ENCODE measurements around the gene METTL3.
"Not testable (repeated sequence)": the region's sequence is repeated elsewhere in the genome, so short reads cannot be mapped to it uniquely, and the experiment has no call there.

The METTL3 gene

DNA sequence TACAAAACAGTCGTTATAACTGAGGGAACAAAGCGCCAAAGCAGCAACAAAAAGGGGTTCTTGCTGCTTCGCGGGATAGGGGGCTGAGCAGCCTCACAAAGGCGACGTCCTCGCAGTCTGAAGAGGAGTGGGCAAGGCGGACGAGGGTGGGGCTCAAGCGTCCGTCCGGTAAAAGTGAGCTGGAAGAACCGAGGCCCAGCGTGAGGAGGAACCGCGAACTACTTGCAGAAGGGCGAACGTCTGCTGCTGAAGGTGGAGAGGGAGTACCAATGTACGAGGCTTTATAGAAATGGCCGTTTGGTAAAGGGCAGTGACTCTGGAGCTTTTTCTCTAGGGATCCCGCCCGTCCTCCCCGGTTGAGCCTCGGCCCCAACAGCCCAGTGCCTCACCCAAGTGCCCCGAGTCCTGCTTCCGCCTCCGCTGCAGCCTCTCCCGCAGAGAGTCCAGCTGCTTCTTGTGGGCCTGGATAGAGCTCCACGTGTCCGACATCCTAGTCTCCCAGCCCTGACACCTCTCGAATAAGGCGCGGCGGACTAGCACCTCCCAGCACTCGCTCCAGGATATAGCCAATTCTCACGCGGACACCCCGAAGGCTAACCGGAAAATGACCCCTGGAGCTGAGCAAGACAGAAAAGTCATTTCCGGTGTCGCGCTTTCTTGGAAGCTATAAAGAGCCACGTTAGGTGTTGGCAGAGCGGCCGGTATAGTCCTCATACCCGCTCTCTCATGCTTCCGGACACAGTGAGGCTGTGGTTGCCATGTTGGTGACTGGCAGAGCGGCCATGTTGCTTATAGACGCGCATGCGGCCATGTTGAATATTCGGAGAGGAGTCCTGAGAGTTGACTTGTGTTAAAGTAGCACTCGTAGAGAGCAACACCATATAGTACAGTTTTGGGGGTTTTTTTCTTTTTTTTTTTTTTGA is at the start of gene METTL3:
TSS of gene METTL3 (minus strand) at position 606 of the 923 bp plus-strand sequence. CDS start at position 489, 117 bp downstream.
- peak; percentile 99 for DNase-seq (ENCODE audit: low spot score)

- no peak for DNase-seq (ENCODE audit: low spot score)
These were observed 47.6 kb upstream of the METTL3 start for GRCh38 chr14:21558703-21559170.

GRCh38 chr14:21557084-21557901 is 46.2 kb upstream of the METTL3 start:
- DNase-seq (ENCODE audit: low spot score), result peak; percentile 76

GRCh38 chr14:21556378-21557083 is 45.4 kb upstream of the METTL3 start:
- DNase-seq (ENCODE audit: low spot score), result no peak

GRCh38 chr14:21553266-21553665 is 42.1 kb upstream of the METTL3 start:
- no peak for DNase-seq (ENCODE audit: low spot score)

GRCh38 chr14:21544588-21544987 is 33.4 kb upstream of the METTL3 start:
- DNase-seq (ENCODE audit: low spot score), result not testable (repeated sequence)

- no peak for DNase-seq (ENCODE audit: low spot score)
These were observed 32.8 kb upstream of the METTL3 start for GRCh38 chr14:21543963-21544362.

DNA sequence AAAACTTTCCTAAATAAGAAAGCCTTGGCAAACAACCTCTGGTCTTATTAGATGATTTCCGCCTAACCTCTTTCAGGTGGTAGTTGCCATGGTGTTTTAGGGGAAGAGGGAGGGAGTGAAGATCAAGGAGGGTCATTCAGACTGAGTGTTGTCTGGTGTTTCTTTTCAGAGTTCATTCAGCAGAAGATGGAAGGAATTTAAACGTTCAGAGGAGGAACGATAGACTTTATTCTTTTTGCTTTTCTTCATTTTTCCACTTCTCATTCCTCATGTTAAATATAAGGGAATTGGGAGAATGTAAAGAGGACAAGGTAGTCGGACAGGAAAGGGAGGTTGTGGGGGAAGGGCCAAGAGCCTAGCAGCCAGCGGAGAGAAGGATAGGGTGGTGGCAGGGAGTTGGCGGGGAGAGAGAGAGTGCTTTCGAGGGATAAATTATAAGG is 32.4 kb upstream of the METTL3 start:
- no peak for DNase-seq (ENCODE audit: low spot score)

DNA sequence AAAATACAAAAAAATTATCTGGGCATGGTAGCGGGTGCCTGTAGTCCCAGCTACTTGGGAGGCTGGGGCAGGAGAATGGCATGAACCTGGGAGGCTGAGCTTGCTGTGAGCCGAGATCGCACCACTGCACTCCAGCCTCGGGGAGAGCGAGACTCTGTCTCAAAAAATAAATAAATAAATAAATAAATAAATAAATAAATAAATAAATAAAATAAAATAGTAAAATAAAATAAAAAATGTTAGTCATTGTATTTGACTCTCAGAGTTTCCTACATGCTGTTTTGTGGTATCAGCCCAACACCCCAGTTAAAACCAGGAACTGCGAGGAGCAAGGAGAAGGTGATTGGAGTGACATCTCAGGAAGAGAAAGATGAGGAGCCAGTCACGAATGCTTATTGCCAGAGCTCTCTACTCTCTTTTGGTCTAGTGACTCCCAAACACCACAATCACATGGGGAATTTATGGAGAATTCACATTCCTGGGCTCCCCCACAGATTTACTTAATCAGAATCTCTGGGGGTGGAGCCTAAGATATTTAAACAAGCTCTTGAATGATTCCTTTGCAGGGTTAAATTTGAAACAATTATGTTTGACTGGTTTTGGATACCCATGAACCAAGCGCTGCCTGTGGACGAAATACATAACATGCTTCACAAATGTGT is 30.4 kb upstream of the METTL3 start:
- DNase-seq (ENCODE audit: low spot score), result no peak

GRCh38 chr14:21539189-21539940 is 28.2 kb upstream of the METTL3 start:
- no peak for DNase-seq (ENCODE audit: low spot score)

DNA sequence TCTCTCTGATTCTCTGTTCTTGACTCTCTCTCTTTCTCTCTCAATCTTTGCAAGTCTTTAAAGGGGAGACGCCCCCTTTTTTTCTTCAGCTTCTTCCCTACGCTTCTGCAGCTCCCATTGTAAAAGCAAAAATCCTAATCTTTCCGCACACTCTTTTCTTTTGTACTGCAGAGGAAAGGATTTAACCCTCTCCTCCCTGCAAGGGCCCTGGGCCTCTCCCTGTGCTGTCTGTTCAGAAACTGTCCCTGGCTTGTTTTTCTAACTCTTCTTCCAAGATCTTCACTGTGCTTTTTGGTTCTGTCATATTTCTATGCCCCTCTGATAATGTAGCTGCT is 25.9 kb upstream of the METTL3 start:
- DNase-seq (ENCODE audit: low spot score), result no peak

DNA sequence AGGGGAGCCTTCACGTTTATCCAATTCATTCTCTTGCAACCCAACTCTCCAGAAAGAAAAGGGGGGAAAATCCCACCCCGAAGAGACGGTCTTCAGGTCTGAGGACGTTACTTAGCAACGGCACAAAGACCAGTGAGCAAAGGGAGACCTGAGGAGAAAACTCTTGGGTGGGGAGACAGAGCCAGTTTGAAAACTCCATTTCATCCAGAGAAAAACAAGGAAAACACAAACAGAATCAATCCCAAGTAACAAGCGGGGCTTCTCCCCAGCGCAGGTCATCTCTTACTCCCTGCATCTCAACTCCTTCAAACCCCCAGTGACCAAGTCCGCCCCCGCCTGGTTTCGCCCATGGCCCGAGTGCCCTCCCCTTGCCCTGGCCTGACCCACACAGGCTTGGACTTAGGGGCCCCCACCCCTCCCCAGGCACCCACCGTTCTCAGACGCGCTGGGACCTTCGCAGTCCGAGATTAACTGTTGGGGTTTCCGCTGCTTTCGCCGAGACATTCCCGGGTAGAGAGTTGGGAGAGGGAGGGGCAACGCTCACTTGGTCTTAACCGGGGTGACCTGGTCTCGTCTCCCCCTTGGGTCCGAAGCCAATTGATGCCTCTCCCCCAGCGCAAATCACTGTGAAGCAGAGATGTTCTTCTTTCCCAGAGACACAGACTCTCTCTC is 25.4 kb upstream of the METTL3 start:
- DNase-seq (ENCODE audit: low spot score), result no peak

- no peak for DNase-seq (ENCODE audit: low spot score)
These were observed 24.6 kb upstream of the METTL3 start for GRCh38 chr14:21535545-21536417.

DNA sequence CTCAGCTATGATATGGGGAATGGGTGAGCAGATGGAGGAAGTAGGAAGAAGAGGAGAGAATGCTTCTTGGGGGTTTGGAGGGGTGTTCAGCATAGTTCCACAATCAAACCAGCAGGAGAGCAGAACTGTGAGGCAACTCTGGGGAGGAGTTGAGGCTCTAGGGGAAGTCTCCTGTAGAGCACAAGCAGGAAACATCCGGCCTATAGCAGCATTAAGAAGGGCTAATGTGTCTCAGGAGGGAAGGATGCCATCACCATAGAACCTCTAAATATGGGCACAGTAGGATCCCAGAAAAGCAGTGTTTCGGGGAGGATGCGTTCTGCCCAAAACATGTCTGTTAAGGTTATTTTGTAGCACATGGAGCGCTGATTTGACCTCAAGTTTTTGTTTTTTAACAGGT is 23.4 kb upstream of the METTL3 start:
- DNase-seq (ENCODE audit: low spot score), result no peak

GRCh38 chr14:21533294-21533693 is 22.2 kb upstream of the METTL3 start:
- no peak for DNase-seq (ENCODE audit: low spot score)

GRCh38 chr14:21529515-21529914 is 18.4 kb upstream of the METTL3 start:
- DNase-seq (ENCODE audit: low spot score), result no peak

GRCh38 chr14:21528381-21529348 is 17.5 kb upstream of the METTL3 start:
- no peak for DNase-seq (ENCODE audit: low spot score)

GRCh38 chr14:21527318-21527679 is 16.2 kb upstream of the METTL3 start:
- DNase-seq (ENCODE audit: low spot score), result no peak

All from LoVo (cell line).